HFFc6 (cell line): ENCODE results near the gene OXTR. TPM values are rescaled to one million over a fixed set of nuclear protein-coding genes. Genes with fewer than 3 reads are reported as not detected.

Source experiments
- DNase-seq: peaks from one replicate; pipeline ENCODE4 v3.0.0-alpha.2; 2018
- H3K27ac Mint-ChIP-seq: 2 replicates; pipeline ENCODE4 v1.8.0; 2020; ENCODE audit warnings: mild to moderate bottlenecking, mixed read lengths
- H3K27me3 Mint-ChIP-seq: 2 replicates; pipeline ENCODE4 v1.8.0; 2021; ENCODE audit warnings: mild to moderate bottlenecking, moderate library complexity, mixed read lengths; ENCODE audit not compliant: insufficient read depth
- H3K36me3 Mint-ChIP-seq: 2 replicates; pipeline ENCODE4 v1.8.0; 2021; ENCODE audit warnings: low read depth, mixed read lengths
- H3K4me1 Mint-ChIP-seq: 2 replicates; pipeline ENCODE4 v1.8.0; 2020; ENCODE audit warnings: low read depth, mixed read lengths
- H3K4me3 Mint-ChIP-seq: 2 replicates; pipeline ENCODE4 v1.8.0; 2020; ENCODE audit warnings: mild to moderate bottlenecking, moderate library complexity, mixed read lengths
- H3K9me3 Mint-ChIP-seq: 2 replicates; pipeline ENCODE4 v1.8.0; 2020; ENCODE audit warnings: mild to moderate bottlenecking, mixed read lengths
- CTCF ChIP-seq: fragments of 200-600 bp; sonication (generic); IDR thresholded peaks from 2 replicates; pipeline ENCODE4 v1.5.0; 2021; ENCODE audit warnings: antibody characterized with exemption, mild to moderate bottlenecking
- total RNA-seq, 6 experiments: library from RNA; stranded (reverse); fragmentation: NEBNext Ultra II Directional; extraction: Animal tissue kit (Norgen Biotek cat#: 25700); gene quantifications; 2 replicates in 1 of 6; 3 replicates in 5 of 6; pipeline ENCODE4 v1.2.3, GENCODE V29; 2021

OXTR gene
- total RNA-seq, 6 experiments from 2014 or later = 596 to 899 (median 635) TPM

DNA sequence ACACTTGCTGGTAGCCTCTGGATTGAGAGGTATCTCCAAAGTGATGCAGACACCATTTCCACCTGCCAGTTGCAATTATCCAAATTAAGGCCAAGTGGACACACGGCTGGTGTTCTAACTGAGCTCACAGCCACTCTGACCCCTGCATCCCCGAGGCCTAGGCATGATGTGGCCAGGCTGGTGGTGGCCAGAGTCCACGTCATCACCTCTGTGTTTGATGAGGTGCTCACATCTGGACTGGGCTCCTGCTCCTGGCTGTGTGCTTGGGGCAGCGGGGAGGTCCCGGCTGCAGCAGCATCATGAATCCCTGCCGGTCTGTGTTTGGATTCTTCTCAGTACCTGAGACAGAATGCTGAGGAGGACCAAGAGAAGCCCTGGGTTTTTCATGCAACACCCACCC, 4.9 kb downstream of the OXTR start:
- Mint-ChIP-seq H3K9me3 (peaks cover 26% of the 10 kb centered on the region; the same call in 1 of the 2 replicates), H3K27me3 (peaks cover 32% of the 10 kb centered on the region), H3K27ac (peak overlapping the region; percentile 88), H3K4me3 (peak overlapping the region; percentile 97), H3K36me3 (peaks cover 89% of the 10 kb centered on the region), H3K4me1 (peaks cover 77% of the 10 kb centered on the region)
- no peak for DNase-seq
- no peak for TF ChIP-seq CTCF

DNA sequence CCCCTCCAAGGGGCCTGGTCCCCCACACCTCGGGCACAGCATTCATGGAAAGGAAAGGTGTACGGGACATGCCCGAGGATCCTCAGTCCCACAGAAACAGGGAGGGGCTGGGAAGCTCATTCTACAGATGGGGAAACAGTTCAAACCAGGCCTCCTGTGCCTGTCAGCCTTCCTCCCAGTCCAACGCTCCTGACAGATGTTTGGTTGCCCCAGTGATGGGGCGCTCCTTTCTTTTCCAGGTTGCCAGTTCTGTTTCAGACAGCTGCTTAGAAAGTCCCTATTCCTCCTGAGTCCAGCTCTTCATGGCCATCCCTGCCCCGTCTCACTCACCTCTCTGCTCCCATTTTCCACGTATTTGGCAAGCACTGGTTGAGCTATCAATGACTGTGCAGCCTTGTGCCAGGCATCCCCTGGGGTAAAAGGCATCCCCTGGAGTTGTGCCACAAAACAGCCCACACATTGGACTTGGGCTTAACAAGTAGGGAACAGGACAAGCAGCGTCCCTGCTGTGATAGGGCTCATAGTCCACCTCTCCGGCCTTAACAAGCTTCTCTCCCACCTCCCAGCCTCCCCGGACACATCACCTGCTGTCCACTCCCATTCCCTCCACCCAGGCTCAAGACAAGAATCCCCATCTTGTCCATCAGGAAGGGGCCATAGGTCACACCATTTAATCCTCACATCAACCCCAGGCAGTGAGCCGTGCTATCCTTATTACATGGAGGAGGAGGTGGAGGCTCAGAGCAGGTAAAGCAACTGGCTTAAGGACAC, 6.6 kb downstream of the OXTR start:
- Mint-ChIP-seq H3K27me3 (peaks cover 38% of the 10 kb centered on the region), H3K4me3 (peak overlapping the region; percentile 97), H3K9me3 (peaks cover 18% of the 10 kb centered on the region; the same call in 1 of the 2 replicates), H3K36me3 (peaks cover 96% of the 10 kb centered on the region), H3K27ac (peak overlapping the region; percentile 92), H3K4me1 (peaks cover 91% of the 10 kb centered on the region)
- TF ChIP-seq CTCF = no peak
- no peak for DNase-seq

- no peak for DNase-seq
- H3K4me3 Mint-ChIP-seq = peak overlapping the region; percentile 97
- peaks cover 41% of the 10 kb centered on the region for H3K27me3 Mint-ChIP-seq
- H3K27ac Mint-ChIP-seq = peak overlapping the region; percentile 92
- H3K9me3 Mint-ChIP-seq = peaks cover 14% of the 10 kb centered on the region; the same call in 1 of the 2 replicates
- no peak for TF ChIP-seq CTCF
- peaks cover 98% of the 10 kb centered on the region for H3K36me3 Mint-ChIP-seq
- H3K4me1 Mint-ChIP-seq = peaks cover 100% of the 10 kb centered on the region
Measured at GRCh38 chr3:8761866-8762265, 7.5 kb downstream of the OXTR start.

DNA sequence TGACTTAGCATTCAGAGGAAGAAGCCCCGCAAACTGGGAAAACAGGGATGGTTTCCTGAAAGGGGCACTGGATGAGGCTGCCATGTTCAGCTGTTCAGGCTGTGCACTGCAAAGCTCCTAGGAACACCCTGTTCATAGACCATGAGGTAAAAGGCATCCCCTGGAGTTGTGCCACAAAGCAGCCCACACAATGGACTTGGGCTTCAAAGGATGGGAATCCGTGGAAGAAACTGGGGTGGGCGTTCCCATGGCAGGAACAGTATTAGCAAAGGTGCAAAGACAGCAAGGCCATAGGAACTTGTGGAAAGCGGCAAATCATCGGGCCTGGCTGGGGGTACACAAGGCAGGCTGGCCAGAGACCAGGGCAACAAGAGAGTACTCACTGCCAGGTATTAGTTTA, 8.9 kb downstream of the OXTR start:
- Mint-ChIP-seq H3K4me3 (peak overlapping the region; percentile 70), H3K27ac (peak overlapping the region; percentile 92), H3K9me3 (peaks cover 4% of the 10 kb centered on the region; the same call in 1 of the 2 replicates), H3K4me1 (peaks cover 100% of the 10 kb centered on the region), H3K36me3 (peaks cover 95% of the 10 kb centered on the region), H3K27me3 (peaks cover 38% of the 10 kb centered on the region)
- no peak for DNase-seq
- no peak for TF ChIP-seq CTCF

DNA sequence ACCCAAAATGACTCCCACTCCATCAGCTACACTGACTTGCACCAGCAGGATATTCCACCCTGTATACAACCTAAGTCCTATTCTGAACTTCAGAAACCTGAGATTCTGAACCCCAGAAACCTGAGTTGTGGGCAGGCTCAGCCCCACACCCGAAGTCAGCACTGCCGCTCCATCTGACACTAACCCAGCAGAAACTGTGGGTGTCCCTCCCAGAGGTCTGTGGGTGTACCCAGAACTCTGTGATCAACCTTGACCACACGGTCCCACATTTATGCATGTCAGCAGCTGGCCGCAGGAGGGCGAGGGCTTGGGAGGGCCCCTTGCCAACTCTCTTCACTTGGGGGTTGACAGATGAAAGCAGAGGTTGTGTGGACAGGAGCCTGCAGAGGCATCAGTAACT, 9.3 kb downstream of the OXTR start:
- peaks cover 2% of the 10 kb centered on the region; the same call in 1 of the 2 replicates for H3K9me3 Mint-ChIP-seq
- H3K27me3 Mint-ChIP-seq = peaks cover 38% of the 10 kb centered on the region
- peaks cover 100% of the 10 kb centered on the region for H3K4me1 Mint-ChIP-seq
- no peak for DNase-seq
- peaks cover 95% of the 10 kb centered on the region for H3K36me3 Mint-ChIP-seq
- peak overlapping the region; percentile 70 for H3K4me3 Mint-ChIP-seq
- H3K27ac Mint-ChIP-seq = peak overlapping the region; percentile 92
- TF ChIP-seq CTCF = no peak
